SK-N-SH treated with all-trans-retinoic acid at 6 μM for 48 hours (cell line): ENCODE data around the gene PPP1R1B.

Experiments
- ATAC-seq: fragments of 200-7000 bp; cut with Tn5 transposase; 3 replicates; pipeline ENCODE4 v1.9.1; 2020; ENCODE audit warnings: mild to moderate bottlenecking, moderate library complexity
- CREB5 ChIP-seq: fragments of 250-450 bp; sonication (Bioruptor Pico); IDR thresholded peaks from 2 replicates; pipeline ENCODE4 v1.5.1; 2020; ENCODE audit warnings: low read depth, mild to moderate bottlenecking, moderate library complexity
- CSDC2 ChIP-seq: fragments of 250-450 bp; sonication (Bioruptor Pico); IDR thresholded peaks from 2 replicates; pipeline ENCODE4 v1.5.0; 2020; ENCODE audit warnings: mild to moderate bottlenecking, moderate library complexity
- CSRNP3 ChIP-seq: fragments of 250-450 bp; sonication (Bioruptor Pico); IDR thresholded peaks from 2 replicates; pipeline ENCODE4 v1.5.1; 2021; ENCODE audit warnings: mild to moderate bottlenecking, moderate library complexity
- ESRRG ChIP-seq: fragments of 250-450 bp; sonication (Bioruptor Pico); IDR thresholded peaks from 2 replicates; pipeline ENCODE4 v1.6.1; 2021; ENCODE audit warnings: mild to moderate bottlenecking
- GLIS3 ChIP-seq: fragments of 250-450 bp; sonication (Bioruptor Pico); IDR thresholded peaks from 2 replicates; pipeline ENCODE4 v1.5.0; 2020; ENCODE audit warnings: mild to moderate bottlenecking, moderate library complexity
- ISL1 ChIP-seq: fragments of 250-450 bp; sonication (Bioruptor Pico); IDR thresholded peaks from 2 replicates; pipeline ENCODE4 v2.1.2; 2022; ENCODE audit warnings: mild to moderate bottlenecking, moderate library complexity
- RARB ChIP-seq: fragments of 250-450 bp; sonication (Bioruptor Pico); IDR thresholded peaks from 2 replicates; pipeline ENCODE4 v1.8.0; 2021; ENCODE audit warnings: mild to moderate bottlenecking, moderate library complexity
- SNAI2 ChIP-seq: fragments of 250-450 bp; sonication (Bioruptor Pico); IDR thresholded peaks from 2 replicates; pipeline ENCODE4 v1.5.0; 2020; ENCODE audit warnings: mild to moderate bottlenecking, moderate library complexity
- TCF4 ChIP-seq: fragments of 250-450 bp; sonication (Bioruptor Pico); IDR thresholded peaks from 2 replicates; pipeline ENCODE4 v1.8.0; 2021; ENCODE audit warnings: mild to moderate bottlenecking, moderate library complexity, borderline replicate concordance
- TOX ChIP-seq: fragments of 250-450 bp; sonication (Bioruptor Pico); IDR thresholded peaks from 2 replicates; pipeline ENCODE4 v1.8.0; 2021; ENCODE audit warnings: mild to moderate bottlenecking, moderate library complexity, borderline replicate concordance
- ZC3H10 ChIP-seq: fragments of 250-450 bp; sonication (Bioruptor Pico); IDR thresholded peaks from 2 replicates; pipeline ENCODE4 v1.5.1; 2021; ENCODE audit warnings: mild to moderate bottlenecking, moderate library complexity
- ZFP3 ChIP-seq: fragments of 250-450 bp; sonication (Bioruptor Pico); IDR thresholded peaks from 2 replicates; pipeline ENCODE4 v1.5.0; 2020; ENCODE audit warnings: mild to moderate bottlenecking, moderate library complexity
- ZFP30 ChIP-seq: fragments of 450-650 bp; formaldehyde crosslinking; IDR thresholded peaks from 2 replicates; pipeline ENCODE4 v1.5.0; 2022; ENCODE audit warnings: mild to moderate bottlenecking, moderate library complexity
- ZNF565 ChIP-seq: fragments of 450-650 bp; formaldehyde crosslinking; conservative IDR thresholded peaks from 2 replicates; pipeline ENCODE4 v1.5.0; 2020; ENCODE audit warnings: low read depth, mild to moderate bottlenecking, moderate library complexity
- ZNF70 ChIP-seq: fragments of 450-650 bp; formaldehyde crosslinking; IDR thresholded peaks from 2 replicates; pipeline ENCODE4 v1.5.0; 2020; ENCODE audit warnings: mild to moderate bottlenecking, moderate library complexity
- TF ChIP-seq, protein P1 (sequence below): fragments of 250-450 bp; sonication (Bioruptor Pico); IDR thresholded peaks from 2 replicates; pipeline ENCODE4 v1.5.0; 2020; ENCODE audit warnings: mild to moderate bottlenecking, moderate library complexity
- TF ChIP-seq, protein P2 (sequence below): fragments of 250-450 bp; sonication (Bioruptor Pico); IDR thresholded peaks from 2 replicates; pipeline ENCODE4 v1.8.0; 2020; ENCODE audit warnings: mild to moderate bottlenecking, moderate library complexity, borderline replicate concordance

The PPP1R1B gene

GRCh38 chr17:39660397-39661385, 33.9 kb downstream of the PPP1R1B start:
- ATAC-seq: no peak
- TF ChIP-seq GLIS3: no peak
- TF ChIP-seq ISL1 (CRISPR knock-in tag): no peak
- TF ChIP-seq CREB5 (CRISPR knock-in tag): no peak
- TF ChIP-seq ZFP30 (CRISPR knock-in tag): no peak
- TF ChIP-seq ZNF565 (CRISPR knock-in tag): no peak
- no peak for TF ChIP-seq ESRRG (CRISPR knock-in tag)
- no peak for TF ChIP-seq ZNF70 (CRISPR knock-in tag)
- TF ChIP-seq RARB (CRISPR knock-in tag): no peak
- TF ChIP-seq, protein P1, sequence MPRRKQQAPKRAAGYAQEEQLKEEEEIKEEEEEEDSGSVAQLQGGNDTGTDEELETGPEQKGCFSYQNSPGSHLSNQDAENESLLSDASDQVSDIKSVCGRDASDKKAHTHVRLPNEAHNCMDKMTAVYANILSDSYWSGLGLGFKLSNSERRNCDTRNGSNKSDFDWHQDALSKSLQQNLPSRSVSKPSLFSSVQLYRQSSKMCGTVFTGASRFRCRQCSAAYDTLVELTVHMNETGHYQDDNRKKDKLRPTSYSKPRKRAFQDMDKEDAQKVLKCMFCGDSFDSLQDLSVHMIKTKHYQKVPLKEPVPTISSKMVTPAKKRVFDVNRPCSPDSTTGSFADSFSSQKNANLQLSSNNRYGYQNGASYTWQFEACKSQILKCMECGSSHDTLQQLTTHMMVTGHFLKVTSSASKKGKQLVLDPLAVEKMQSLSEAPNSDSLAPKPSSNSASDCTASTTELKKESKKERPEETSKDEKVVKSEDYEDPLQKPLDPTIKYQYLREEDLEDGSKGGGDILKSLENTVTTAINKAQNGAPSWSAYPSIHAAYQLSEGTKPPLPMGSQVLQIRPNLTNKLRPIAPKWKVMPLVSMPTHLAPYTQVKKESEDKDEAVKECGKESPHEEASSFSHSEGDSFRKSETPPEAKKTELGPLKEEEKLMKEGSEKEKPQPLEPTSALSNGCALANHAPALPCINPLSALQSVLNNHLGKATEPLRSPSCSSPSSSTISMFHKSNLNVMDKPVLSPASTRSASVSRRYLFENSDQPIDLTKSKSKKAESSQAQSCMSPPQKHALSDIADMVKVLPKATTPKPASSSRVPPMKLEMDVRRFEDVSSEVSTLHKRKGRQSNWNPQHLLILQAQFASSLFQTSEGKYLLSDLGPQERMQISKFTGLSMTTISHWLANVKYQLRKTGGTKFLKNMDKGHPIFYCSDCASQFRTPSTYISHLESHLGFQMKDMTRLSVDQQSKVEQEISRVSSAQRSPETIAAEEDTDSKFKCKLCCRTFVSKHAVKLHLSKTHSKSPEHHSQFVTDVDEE (CRISPR knock-in tag): no peak
- TF ChIP-seq CSRNP3 (CRISPR knock-in tag): no peak
- TF ChIP-seq, protein P2, sequence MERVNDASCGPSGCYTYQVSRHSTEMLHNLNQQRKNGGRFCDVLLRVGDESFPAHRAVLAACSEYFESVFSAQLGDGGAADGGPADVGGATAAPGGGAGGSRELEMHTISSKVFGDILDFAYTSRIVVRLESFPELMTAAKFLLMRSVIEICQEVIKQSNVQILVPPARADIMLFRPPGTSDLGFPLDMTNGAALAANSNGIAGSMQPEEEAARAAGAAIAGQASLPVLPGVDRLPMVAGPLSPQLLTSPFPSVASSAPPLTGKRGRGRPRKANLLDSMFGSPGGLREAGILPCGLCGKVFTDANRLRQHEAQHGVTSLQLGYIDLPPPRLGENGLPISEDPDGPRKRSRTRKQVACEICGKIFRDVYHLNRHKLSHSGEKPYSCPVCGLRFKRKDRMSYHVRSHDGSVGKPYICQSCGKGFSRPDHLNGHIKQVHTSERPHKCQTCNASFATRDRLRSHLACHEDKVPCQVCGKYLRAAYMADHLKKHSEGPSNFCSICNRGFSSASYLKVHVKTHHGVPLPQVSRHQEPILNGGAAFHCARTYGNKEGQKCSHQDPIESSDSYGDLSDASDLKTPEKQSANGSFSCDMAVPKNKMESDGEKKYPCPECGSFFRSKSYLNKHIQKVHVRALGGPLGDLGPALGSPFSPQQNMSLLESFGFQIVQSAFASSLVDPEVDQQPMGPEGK (CRISPR knock-in tag): no peak
- no peak for TF ChIP-seq ZC3H10
- TF ChIP-seq CSDC2: no peak
- no peak for TF ChIP-seq ZFP3
- no peak for TF ChIP-seq TOX
- TF ChIP-seq, all 23 proteins: peak for 0

DNA sequence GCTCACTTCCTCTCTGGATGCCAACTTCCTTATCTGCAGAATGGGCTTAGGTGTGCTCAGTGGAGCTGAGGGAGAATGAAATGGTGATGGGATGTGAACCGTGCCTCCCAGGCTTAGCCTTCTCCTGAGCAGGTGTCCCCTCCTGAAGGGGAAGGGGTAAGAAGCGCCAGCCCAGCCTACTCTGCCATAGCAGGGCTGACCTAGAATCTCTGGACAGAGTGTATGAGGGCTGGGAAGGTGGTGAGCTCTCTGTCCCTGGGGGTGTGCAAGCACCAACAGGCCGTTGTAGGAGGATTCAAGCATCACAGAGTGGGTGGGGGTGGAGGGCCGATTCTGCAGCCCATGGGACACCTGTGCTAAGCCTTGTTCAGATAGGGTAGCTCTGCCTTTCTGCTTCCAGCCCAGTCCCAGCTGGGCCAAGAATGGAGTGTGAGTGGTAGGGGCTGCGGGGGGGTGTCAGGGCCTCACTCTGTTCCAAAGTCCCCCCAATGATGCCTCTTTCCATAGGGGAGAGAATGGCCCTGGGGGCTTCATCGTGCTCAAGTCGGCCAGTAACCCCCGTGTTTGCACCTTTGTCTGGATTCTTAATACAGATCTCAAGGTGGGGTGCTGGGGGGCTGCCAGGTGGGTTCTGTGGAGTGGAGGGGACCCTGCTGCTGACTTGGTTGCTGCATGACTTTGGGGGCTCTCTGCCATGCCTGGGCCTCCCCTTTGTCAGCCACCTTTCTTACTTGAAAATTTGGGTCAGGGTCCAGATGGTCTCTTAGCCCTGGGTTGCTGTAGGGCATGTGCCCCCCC, 35.2 kb downstream of the PPP1R1B start:
- no peak for TF ChIP-seq TOX
- no peak for TF ChIP-seq ZFP30 (CRISPR knock-in tag)
- TF ChIP-seq ESRRG (CRISPR knock-in tag): no peak
- TF ChIP-seq CSDC2: no peak
- TF ChIP-seq ZFP3: no peak
- no peak for TF ChIP-seq TCF4 (CRISPR knock-in tag)
- ATAC-seq: no peak

DNA sequence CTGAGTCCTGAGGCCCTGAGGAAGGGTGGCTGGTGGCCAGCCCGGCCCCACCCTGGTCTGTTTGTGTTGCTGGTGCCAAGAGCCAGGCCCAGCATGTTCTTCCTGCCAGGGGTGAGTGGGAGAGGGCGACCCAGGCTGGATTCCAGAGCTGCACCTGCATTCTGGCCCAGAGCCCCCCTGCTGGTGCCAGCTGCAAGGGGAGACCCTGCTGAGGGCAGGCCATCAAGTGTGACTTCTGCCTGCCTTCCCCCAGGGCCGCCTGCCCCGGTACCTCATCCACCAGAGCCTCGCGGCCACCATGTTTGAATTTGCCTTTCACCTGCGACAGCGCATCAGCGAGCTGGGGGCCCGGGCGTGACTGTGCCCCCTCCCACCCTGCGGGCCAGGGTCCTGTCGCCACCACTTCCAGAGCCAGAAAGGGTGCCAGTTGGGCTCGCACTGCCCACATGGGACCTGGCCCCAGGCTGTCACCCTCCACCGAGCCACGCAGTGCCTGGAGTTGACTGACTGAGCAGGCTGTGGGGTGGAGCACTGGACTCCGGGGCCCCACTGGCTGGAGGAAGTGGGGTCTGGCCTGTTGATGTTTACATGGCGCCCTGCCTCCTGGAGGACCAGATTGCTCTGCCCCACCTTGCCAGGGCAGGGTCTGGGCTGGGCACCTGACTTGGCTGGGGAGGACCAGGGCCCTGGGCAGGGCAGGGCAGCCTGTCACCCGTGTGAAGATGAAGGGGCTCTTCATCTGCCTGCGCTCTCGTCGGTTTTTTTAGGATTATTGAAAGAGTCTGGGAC, 36.0 kb downstream of the PPP1R1B start:
- TF ChIP-seq ZNF70 (CRISPR knock-in tag): no peak
- no peak for TF ChIP-seq GLIS3
- TF ChIP-seq CSRNP3 (CRISPR knock-in tag): no peak
- no peak for TF ChIP-seq ISL1 (CRISPR knock-in tag)
- no peak for TF ChIP-seq CREB5 (CRISPR knock-in tag)
- TF ChIP-seq, protein P1 (CRISPR knock-in tag): no peak
- TF ChIP-seq CSDC2: no peak
- TF ChIP-seq SNAI2 (CRISPR knock-in tag): no peak
- no peak for TF ChIP-seq ZFP30 (CRISPR knock-in tag)
- no peak for TF ChIP-seq ESRRG (CRISPR knock-in tag)
- ATAC-seq: no peak
